GM12878 (cell line): ENCODE data around the gene CREB5.

Experiments used
- BHLHE40 ChIP-seq, 2 experiments: fragments of 450-650 bp in 1 of 2; IDR thresholded peaks; 2 replicates each; pipeline ENCODE4 v1.6.1; 2011 to 2017; ENCODE audit warnings: low read depth in 2 of 2, borderline replicate concordance in 1 of 2, improper control_type of control experiment in 1 of 2, low read length in 1 of 2, mild to moderate bottlenecking in 1 of 2
- CTCF ChIP-seq, 3 experiments: IDR thresholded peaks in 2 of 3; conservative IDR thresholded peaks in 1 of 3; 2 replicates each; pipeline ENCODE4 v1.5.1; 2011; ENCODE audit warnings: low read depth in 3 of 3, low read length in 3 of 3, mild to moderate bottlenecking in 3 of 3, control low read depth in 2 of 3, moderate library complexity in 2 of 3, inconsistent platforms in 1 of 3, mixed read lengths in 1 of 3; ENCODE audit not compliant: control insufficient read depth in 2 of 3, insufficient read depth in 1 of 3; ENCODE audit errors: extremely low read depth in 1 of 3
- E2F4 ChIP-seq: IDR thresholded peaks from 2 replicates; pipeline ENCODE4 v1.6.1; 2012; ENCODE audit warnings: low read depth, low read length, improper control_type of control experiment
- EZH2 ChIP-seq: IDR thresholded peaks from 2 replicates; pipeline ENCODE4 v1.6.1; 2012; ENCODE audit warnings: low read depth, mild to moderate bottlenecking, control low read depth, inconsistent platforms, low read length, borderline replicate concordance; ENCODE audit not compliant: control insufficient read depth
- FOS ChIP-seq: IDR thresholded peaks from 3 replicates; pipeline ENCODE4 v1.6.1; 2011; ENCODE audit warnings: borderline replicate concordance; ENCODE audit not compliant: insufficient read length; ENCODE audit errors: extremely low read depth
- HDAC6 ChIP-seq: fragments of 200-600 bp; sonication (generic); IDR thresholded peaks from one replicate; pipeline ENCODE4 v1.8.0; 2017; ENCODE audit warnings: antibody characterized with exemption; ENCODE audit not compliant: unreplicated experiment
- MTA2 ChIP-seq: fragments of 450-650 bp; IDR thresholded peaks from 2 replicates; pipeline ENCODE4 v1.6.1; 2016; ENCODE audit warnings: low read depth, mild to moderate bottlenecking, moderate library complexity
- POLR2A ChIP-seq: IDR thresholded peaks from 2 replicates; pipeline ENCODE4 v1.6.1; 2011; ENCODE audit warnings: low read depth, mild to moderate bottlenecking, low read length
- PRDM15 ChIP-seq: fragments of 450-650 bp; formaldehyde crosslinking; IDR thresholded peaks from 2 replicates; pipeline ENCODE4 v1.4.0; 2020; ENCODE audit warnings: mild to moderate bottlenecking, moderate library complexity

GRCh38 chr7:28469562-28469961 lies 57.2 kb downstream of the CREB5 start:
- TF ChIP-seq BHLHE40 (IDR thresholded peaks at IDR 0.05; ENCODE audit: borderline replicate concordance in 1 of 2, low read depth in 2 of 2, low read length in 1 of 2) (no peak), FOS (no peak), CTCF (IDR thresholded peaks at IDR 0.05 in 2 of 3, conservative IDR thresholded peaks at IDR 0.05 in 1 of 3; ENCODE audit: control insufficient read depth in 2 of 3, extremely low read depth in 1 of 3, insufficient read depth in 1 of 3, low read depth in 3 of 3, low read length in 3 of 3) (no peak), PRDM15 (no peak), POLR2A (no peak), MTA2 (no peak), EZH2 (no peak), HDAC6 (no peak), E2F4 (no peak)
